Kidney (tissue), 14 donors: ENCODE results near the gene GLRX. TPM values are rescaled to one million over a fixed set of nuclear protein-coding genes. Genes with fewer than 3 reads are reported as not detected.

Source experiments
- DNase-seq, 5 donors: peaks; one replicate each; pipeline ENCODE4 v3.0.0-alpha.2; 2013 to 2020
- FAIRE-seq: peaks from 2 replicates; lab custom pipeline; 2012; peaks lifted over from hg19 to GRCh38; lab: Jason Lieb, UNC
- H3K27ac ChIP-seq, 2 donors: one replicate each; pipeline ENCODE4 v1.7.0; 2013; ENCODE audit warnings: low read depth in 2 of 2, low read length in 2 of 2, inconsistent platforms in 1 of 2
- H3K27me3 ChIP-seq: one replicate; pipeline ENCODE4 v1.7.1; 2013; ENCODE audit warnings: low read length, inconsistent platforms; ENCODE audit not compliant: control insufficient read depth, insufficient read depth
- H3K36me3 ChIP-seq, 3 donors: one replicate each; pipeline versions ENCODE4 v1.7.0 to v1.7.1; 2013; ENCODE audit warnings: low read length in 3 of 3, control low read depth in 1 of 3, inconsistent platforms in 1 of 3; ENCODE audit not compliant: insufficient read depth in 3 of 3, control insufficient read depth in 2 of 3
- H3K4me1 ChIP-seq, 3 donors: one replicate each; pipeline versions ENCODE4 v1.7.0 to v1.7.1; 2013; ENCODE audit warnings: low read length in 3 of 3, inconsistent platforms in 1 of 3, low read depth in 1 of 3; ENCODE audit not compliant: control insufficient read depth in 2 of 3, insufficient read depth in 2 of 3
- H3K4me3 ChIP-seq, 3 donors: one replicate each; pipeline versions ENCODE4 v1.7.0 to v1.8.1; 2013; ENCODE audit warnings: low read length in 3 of 3, control low read depth in 1 of 3, inconsistent platforms in 1 of 3
- H3K9ac ChIP-seq, 3 donors: one replicate each; pipeline versions ENCODE4 v1.7.0 to v1.7.1; 2013; ENCODE audit warnings: low read length in 3 of 3, control low read depth in 1 of 3, inconsistent platforms in 1 of 3
- H3K9me3 ChIP-seq, 3 donors: one replicate each; pipeline versions ENCODE4 v1.7.0 to v1.7.1; 2013; ENCODE audit warnings: low read length in 3 of 3, control low read depth in 1 of 3, inconsistent platforms in 1 of 3; ENCODE audit not compliant: control insufficient read depth in 2 of 3, insufficient read depth in 1 of 3
- CTCF ChIP-seq: IDR thresholded peaks from 3 replicates; pipeline ENCODE4 v1.5.1; 2012; ENCODE audit warnings: mild to moderate bottlenecking, moderate library complexity, borderline replicate concordance; ENCODE audit not compliant: insufficient read depth; ENCODE audit errors: extremely low read depth
- intact Hi-C: fragments of 100-400 bp; cut with DNase I; formaldehyde crosslinking; loops from one replicate; pipeline ENCODE4 v1.11.1; 2022
- polyA plus RNA-seq: library from polyadenylated mRNA; stranded (reverse); fragments of 350-450 nt; fragmentation: Illumina TruSeq; extraction: RNeasy Lipid Tissue Mini Kit (QIAGEN cat#74804); gene quantifications from one replicate; pipeline ENCODE4 v1.2.3, GENCODE V29; 2014; ENCODE audit warnings: low read depth, low replicate concordance; ENCODE audit not compliant: insufficient read depth
- total RNA-seq: library from RNA; stranded (reverse); fragmentation: NEBNext Ultra II Directional; extraction: Animal tissue kit (Norgen Biotek cat#: 25700); gene quantifications from one replicate; pipeline ENCODE4 v1.2.1, GENCODE V29; 2021
- donor health status: control.
- donor health status: control.
- donor health status: control.
- donor health status: control.
- donor health status: control.
- donor health status: DM: yes; HTN: yes; CAD: no.
- donor health status: Normal renal cell carcinoma (clear cell type).

GLRX gene
- total and polyA plus RNA-seq, 2 donors from 2014 or later: 57.4 to 324 TPM

- Histone ChIP-seq H3K36me3 (no peaks in the 10 kb centered on the region), H3K4me1 (peaks cover 12 to 23% (median 14%) of the 10 kb centered on the region in 3 donors), H3K9me3 (no peaks in the 10 kb centered on the region), H3K27ac (no peak overlapping the region), H3K27me3 (no peaks in the 10 kb centered on the region), H3K9ac (no peak overlapping the region), H3K4me3 (no peak overlapping the region)
- no peak for TF ChIP-seq CTCF
- intact Hi-C loops: no loop called here
- FAIRE-seq (no peak), DNase-seq (no peak)
Observed at GRCh38 chr5:95763941-95764340, 58.6 kb downstream of the GLRX start.

Other genes starting within 250 kb of the GLRX start
- gene GPR150, start 202.6 kb downstream of the GLRX start, total RNA-seq: 0.16 TPM
- 0.19 TPM for gene GPR150, start 202.6 kb downstream of the GLRX start, polyA plus RNA-seq
- 2.6 TPM for gene RFESD, start 175.9 kb downstream of the GLRX start, total RNA-seq
- gene RFESD, start 175.9 kb downstream of the GLRX start, polyA plus RNA-seq: 4.0 TPM
- gene SPATA9, start 139.7 kb downstream of the GLRX start, total RNA-seq: 1.0 TPM
- gene SPATA9, start 139.7 kb downstream of the GLRX start, polyA plus RNA-seq: 1.1 TPM
- 54.5 TPM for gene RHOBTB3, start 91.4 kb downstream of the GLRX start, total RNA-seq
- gene RHOBTB3, start 91.4 kb downstream of the GLRX start, polyA plus RNA-seq: 22.5 TPM
- 37.2 TPM for gene ELL2, start 139.1 kb upstream of the GLRX start, total RNA-seq
- gene ELL2, start 139.1 kb upstream of the GLRX start, polyA plus RNA-seq: 10.1 TPM